Mucosa of rectum (tissue), 2 donors: ENCODE measurements around the gene FMC1.
A peak's percentile ranks its signal among the peaks of the same experiment; 100 is the strongest.

Experiments used
- H3K27ac ChIP-seq, 2 donors: one replicate each; pipeline ENCODE4 v1.7.0; 2013; ENCODE audit warnings: inconsistent platforms in 2 of 2, low read depth in 2 of 2, low read length in 2 of 2
- H3K27me3 ChIP-seq, 2 donors: one replicate each; pipeline ENCODE4 v1.7.0; 2013; ENCODE audit warnings: low read length in 2 of 2; ENCODE audit not compliant: control insufficient read depth in 2 of 2, insufficient read depth in 2 of 2
- H3K36me3 ChIP-seq, 2 donors: one replicate each; pipeline ENCODE4 v1.7.0; 2013; ENCODE audit warnings: low read length in 2 of 2; ENCODE audit not compliant: control insufficient read depth in 2 of 2, insufficient read depth in 2 of 2
- H3K4me1 ChIP-seq, 2 donors: one replicate each; pipeline ENCODE4 v1.7.0; 2013; ENCODE audit warnings: low read length in 2 of 2, mild to moderate bottlenecking in 1 of 2; ENCODE audit not compliant: control insufficient read depth in 2 of 2, insufficient read depth in 2 of 2
- H3K4me3 ChIP-seq, 2 donors: one replicate each; pipeline ENCODE4 v1.7.0; 2013; ENCODE audit warnings: low read length in 2 of 2
- H3K9ac ChIP-seq, 2 donors: one replicate each; pipeline ENCODE4 v1.7.0; 2013; ENCODE audit warnings: low read length in 2 of 2, low read depth in 1 of 2, mild to moderate bottlenecking in 1 of 2
- H3K9me3 ChIP-seq, 2 donors: one replicate each; pipeline ENCODE4 v1.7.0; 2013; ENCODE audit warnings: low read length in 2 of 2; ENCODE audit not compliant: control insufficient read depth in 2 of 2
- donor health status: healthy.
- donor health status: Normal muscosa, but diverticular disease.

FMC1 gene

GRCh38 chr7:139341058-139341775, at the start of gene FMC1:
FMC1 (plus strand) TSS chr7:139341337; CDS start chr7:139341385, 48 bp downstream.
- Histone ChIP-seq H3K9me3 (no peaks in the 10 kb centered on the region), H3K27me3 (no peaks in the 10 kb centered on the region), H3K9ac (peak within 1 kb of the TSS; percentile 87 to 100), H3K36me3 (peaks cover 1 to 4% of the 10 kb centered on the region in 2 donors), H3K27ac (peak within 1 kb of the TSS; percentile 95 to 100), H3K4me1 (peaks cover 5 to 8% of the 10 kb centered on the region in 2 donors), H3K4me3 (peak within 1 kb of the TSS; percentile 81 to 95)

GRCh38 chr7:139292821-139293220, 48.3 kb upstream of the FMC1 start:
- Histone ChIP-seq H3K9ac (no peak overlapping the region), H3K27ac (no peak overlapping the region), H3K27me3 (no peaks in the 10 kb centered on the region), H3K4me1 (peaks cover 0 to 4% of the 10 kb centered on the region in 2 donors), H3K36me3 (peaks cover 0 to 20% of the 10 kb centered on the region in 2 donors), H3K9me3 (no peaks in the 10 kb centered on the region), H3K4me3 (no peak overlapping the region)

GRCh38 chr7:139293534-139293933, 47.6 kb upstream of the FMC1 start:
- no peaks in the 10 kb centered on the region for H3K27me3 ChIP-seq
- H3K9me3 ChIP-seq = no peaks in the 10 kb centered on the region
- no peak overlapping the region for H3K27ac ChIP-seq
- H3K36me3 ChIP-seq = peaks cover 0 to 20% of the 10 kb centered on the region in 2 donors
- no peak overlapping the region for H3K9ac ChIP-seq
- H3K4me3 ChIP-seq = no peak overlapping the region
- H3K4me1 ChIP-seq = peaks cover 0 to 10% of the 10 kb centered on the region in 2 donors

- Histone ChIP-seq H3K9me3 (no peaks in the 10 kb centered on the region), H3K27me3 (no peaks in the 10 kb centered on the region), H3K36me3 (peaks cover 0 to 20% of the 10 kb centered on the region in 2 donors), H3K4me1 (peaks cover 0 to 15% of the 10 kb centered on the region in 2 donors), H3K27ac (no peak overlapping the region), H3K4me3 (no peak overlapping the region), H3K9ac (no peak overlapping the region)
Measured at GRCh38 chr7:139294241-139294640, 46.9 kb upstream of the FMC1 start.

GRCh38 chr7:139294951-139295575, 46.1 kb upstream of the FMC1 start:
- no peaks in the 10 kb centered on the region for H3K9me3 ChIP-seq
- peaks cover 0 to 21% of the 10 kb centered on the region in 2 donors for H3K36me3 ChIP-seq
- H3K4me3 ChIP-seq = no peak overlapping the region
- peaks cover 2 to 15% of the 10 kb centered on the region in 2 donors for H3K4me1 ChIP-seq
- H3K27me3 ChIP-seq = no peaks in the 10 kb centered on the region
- H3K9ac ChIP-seq = no peak overlapping the region
- H3K27ac ChIP-seq = no peak overlapping the region

- peaks cover 0 to 17% of the 10 kb centered on the region in 2 donors for H3K36me3 ChIP-seq
- H3K4me1 ChIP-seq = peaks cover 10 to 24% of the 10 kb centered on the region in 2 donors
- peak overlapping the region; percentile 61 to 67 for H3K27ac ChIP-seq
- H3K9me3 ChIP-seq = no peaks in the 10 kb centered on the region
- no peaks in the 10 kb centered on the region for H3K27me3 ChIP-seq
- H3K9ac ChIP-seq = peak overlapping the region in 1 of 2 donors; percentile 36
- H3K4me3 ChIP-seq = peak overlapping the region; percentile 4 to 8
Measured at GRCh38 chr7:139297795-139298194, 43.3 kb upstream of the FMC1 start.

GRCh38 chr7:139299296-139299695, 41.8 kb upstream of the FMC1 start:
- H3K27me3 ChIP-seq = no peaks in the 10 kb centered on the region
- H3K27ac ChIP-seq = no peak overlapping the region
- peaks cover 0 to 9% of the 10 kb centered on the region in 2 donors for H3K36me3 ChIP-seq
- no peak overlapping the region for H3K4me3 ChIP-seq
- no peak overlapping the region for H3K9ac ChIP-seq
- H3K4me1 ChIP-seq = peaks cover 10 to 24% of the 10 kb centered on the region in 2 donors
- H3K9me3 ChIP-seq = no peaks in the 10 kb centered on the region

- Histone ChIP-seq H3K27me3 (no peaks in the 10 kb centered on the region), H3K9me3 (no peaks in the 10 kb centered on the region), H3K9ac (no peak overlapping the region), H3K36me3 (peaks cover 0 to 7% of the 10 kb centered on the region in 2 donors), H3K4me3 (no peak overlapping the region), H3K4me1 (peaks cover 10 to 24% of the 10 kb centered on the region in 2 donors), H3K27ac (no peak overlapping the region)
Measured at GRCh38 chr7:139300390-139300789, 40.7 kb upstream of the FMC1 start.

- H3K9ac ChIP-seq = no peak overlapping the region
- no peaks in the 10 kb centered on the region for H3K9me3 ChIP-seq
- peaks cover 3 to 8% of the 10 kb centered on the region in 2 donors for H3K36me3 ChIP-seq
- no peak overlapping the region for H3K27ac ChIP-seq
- peaks cover 9 to 10% of the 10 kb centered on the region in 2 donors for H3K4me1 ChIP-seq
- H3K27me3 ChIP-seq = no peaks in the 10 kb centered on the region
- no peak overlapping the region for H3K4me3 ChIP-seq
Measured at GRCh38 chr7:139304517-139304916, 36.6 kb upstream of the FMC1 start.

- Histone ChIP-seq H3K9ac (no peak overlapping the region), H3K4me3 (no peak overlapping the region), H3K9me3 (no peaks in the 10 kb centered on the region), H3K27me3 (no peaks in the 10 kb centered on the region), H3K36me3 (no peaks in the 10 kb centered on the region), H3K4me1 (no peaks in the 10 kb centered on the region), H3K27ac (no peak overlapping the region)
Measured at GRCh38 chr7:139317939-139318505, 23.1 kb upstream of the FMC1 start.
